A549 treated with ZK216348 at 1 μM for 4 hours (cell line): ENCODE measurements around the gene ERVH48-1. TPM values are rescaled to one million over a fixed set of nuclear protein-coding genes. Genes with fewer than 3 reads are reported as not detected.

Experiments
- total RNA-seq: library from RNA; stranded (reverse); fragments of 200-300 nt; extraction: Qiagen RNA extraction; gene quantifications from 5 replicates; pipeline ENCODE4 v1.2.3, GENCODE V29; 2022; ENCODE audit warnings: low read depth

The ERVH48-1 gene
- total RNA-seq, result not detected in 5 replicates

GRCh38 chr21:42925114-42925926 lies at the start of gene ERVH48-1:
TSS of gene ERVH48-1 (minus strand) at chr21:42925630. CDS start at chr21:42919006, 6,624 bp downstream.

GRCh38 chr21:42973991-42974831 lies 48.8 kb upstream of the ERVH48-1 start, which contains the start of gene PKNOX1:
TSS of gene PKNOX1 (plus strand) at chr21:42974562. CDS start at chr21:43004382, 29,820 bp downstream.

GRCh38 chr21:42892931-42893755 lies 32.3 kb downstream of the ERVH48-1 start, which contains the start of gene NDUFV3:
TSS of gene NDUFV3 (plus strand) at chr21:42893309. CDS start at chr21:42893334, 25 bp downstream.

GRCh38 chr21:42878993-42879787 lies 46.2 kb downstream of the ERVH48-1 start, which contains the start of gene WDR4:
TSS of gene WDR4 (minus strand) at chr21:42879539. CDS start at chr21:42879495, 44 bp downstream.

Other genes starting within 250 kb of the ERVH48-1 start
- gene WDR4, start 46.1 kb downstream of the ERVH48-1 start, total RNA-seq, result 14.9 to 34.2 TPM (median 33.4 TPM) in 5 replicates
- 19.6 to 22.6 TPM (median 20.8 TPM) in 5 replicates for gene NDUFV3, start 32.3 kb downstream of the ERVH48-1 start, total RNA-seq
- 4.7 to 8.6 TPM (median 6.2 TPM) in 5 replicates for gene PKNOX1, start 48.9 kb upstream of the ERVH48-1 start, total RNA-seq
- 11.5 to 12.9 TPM (median 11.9 TPM) in 5 replicates for gene CBS, start 150.2 kb upstream of the ERVH48-1 start, total RNA-seq
- 42.9 to 82.3 TPM (median 60.1 TPM) in 5 replicates for gene U2AF1, start 181.9 kb upstream of the ERVH48-1 start, total RNA-seq
- gene CRYAA, start 243.4 kb upstream of the ERVH48-1 start, total RNA-seq, result not detected in 5 replicates